ENCODE results near the gene COMMD9.

Gene COMMD9

DNA sequence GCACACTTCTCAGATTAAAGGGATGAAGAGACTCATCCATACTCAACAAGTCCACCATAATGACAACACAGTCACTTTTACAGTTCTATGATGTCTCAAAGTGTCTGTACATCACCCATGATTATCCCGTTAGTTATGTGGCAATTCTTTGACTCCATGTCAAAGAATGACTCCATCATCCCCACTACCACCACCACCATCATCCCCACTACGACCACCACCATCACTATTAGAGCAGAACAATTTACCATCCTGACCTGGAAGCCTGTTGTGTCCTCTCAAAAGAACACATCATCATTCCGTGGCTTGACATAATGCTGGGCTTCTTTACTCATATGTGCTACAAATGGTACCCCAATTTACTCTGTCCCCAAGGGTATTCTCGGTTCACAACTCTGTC lies 20.6 kb upstream of the COMMD9 start (continued):
- TF ChIP-seq, protein P1, sequence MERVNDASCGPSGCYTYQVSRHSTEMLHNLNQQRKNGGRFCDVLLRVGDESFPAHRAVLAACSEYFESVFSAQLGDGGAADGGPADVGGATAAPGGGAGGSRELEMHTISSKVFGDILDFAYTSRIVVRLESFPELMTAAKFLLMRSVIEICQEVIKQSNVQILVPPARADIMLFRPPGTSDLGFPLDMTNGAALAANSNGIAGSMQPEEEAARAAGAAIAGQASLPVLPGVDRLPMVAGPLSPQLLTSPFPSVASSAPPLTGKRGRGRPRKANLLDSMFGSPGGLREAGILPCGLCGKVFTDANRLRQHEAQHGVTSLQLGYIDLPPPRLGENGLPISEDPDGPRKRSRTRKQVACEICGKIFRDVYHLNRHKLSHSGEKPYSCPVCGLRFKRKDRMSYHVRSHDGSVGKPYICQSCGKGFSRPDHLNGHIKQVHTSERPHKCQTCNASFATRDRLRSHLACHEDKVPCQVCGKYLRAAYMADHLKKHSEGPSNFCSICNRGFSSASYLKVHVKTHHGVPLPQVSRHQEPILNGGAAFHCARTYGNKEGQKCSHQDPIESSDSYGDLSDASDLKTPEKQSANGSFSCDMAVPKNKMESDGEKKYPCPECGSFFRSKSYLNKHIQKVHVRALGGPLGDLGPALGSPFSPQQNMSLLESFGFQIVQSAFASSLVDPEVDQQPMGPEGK (tag by site-specific recombination; IDR thresholded peaks at IDR 0.05), result no peak

DNA sequence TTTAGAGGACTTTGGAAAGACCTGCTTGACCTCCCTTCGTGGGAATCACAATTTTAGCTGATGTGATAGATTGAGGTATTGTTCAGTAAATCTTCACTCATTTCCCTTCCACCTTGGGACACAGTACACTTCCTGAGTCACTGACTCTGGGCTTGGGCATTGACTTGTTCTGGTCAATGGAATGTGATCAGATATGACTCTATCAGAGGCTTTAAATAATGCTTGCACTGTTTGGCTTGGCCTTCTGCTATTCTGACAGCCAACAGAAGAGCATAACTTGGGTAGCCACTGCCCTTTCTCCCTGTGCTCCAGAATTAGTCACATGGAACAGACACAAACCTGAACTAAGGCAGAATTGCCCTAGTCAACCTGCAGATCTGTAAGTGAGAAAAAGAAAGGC lies 19.4 kb upstream of the COMMD9 start:
- Histone ChIP-seq H3K4me1 (ENCODE audit: control insufficient read depth, insufficient read depth, low read length) (no peaks in the 10 kb centered on the region), H3K4me3 (ENCODE audit: low read depth, low read length) (no peak overlapping the region), H3K36me3 (ENCODE audit: control insufficient read depth in 2 of 2, insufficient read depth in 1 of 2, low read length in 2 of 2) (no peaks in the 10 kb centered on the region), H3K9me3 (ENCODE audit: control insufficient read depth, insufficient read depth, low read depth, low read length) (no peaks in the 10 kb centered on the region), H3K27ac (ENCODE audit: extremely low read depth, low read depth, low read length) (no peak overlapping the region)
- POLR2A ChIA-PET, result no interaction called here
- CTCF ChIA-PET, result interaction anchor here (0.6 to 1.4 kb wide), 2 partner anchors 16 to 208 kb away, joined by 3 read pairs; no protein-coding TSS in a partner anchor
- TF ChIP-seq ZNF302 (tag by site-specific recombination; IDR thresholded peaks at IDR 0.05; ENCODE audit: low read depth) (no peak), KLF10 (tag by site-specific recombination; IDR thresholded peaks at IDR 0.05) (no peak), ZNF404 (tag by site-specific recombination; IDR thresholded peaks at IDR 0.05) (no peak), ZFP41 (tag by site-specific recombination; IDR thresholded peaks at IDR 0.05; ENCODE audit: borderline replicate concordance) (no peak), ZBTB20 (tag by site-specific recombination; IDR thresholded peaks at IDR 0.05) (no peak), ZNF830 (tag by site-specific recombination; IDR thresholded peaks at IDR 0.05; ENCODE audit: low read depth) (no peak), GLI4 (tag by site-specific recombination; IDR thresholded peaks at IDR 0.05) (no peak), WT1 (tag by site-specific recombination; IDR thresholded peaks at IDR 0.05) (no peak), ZNF433 (tag by site-specific recombination; IDR thresholded peaks at IDR 0.05; ENCODE audit: low read depth) (no peak), ZNF561 (tag by site-specific recombination; IDR thresholded peaks at IDR 0.05; ENCODE audit: borderline replicate concordance) (no peak), ZNF37A (tag by site-specific recombination; IDR thresholded peaks at IDR 0.05) (no peak), SP3 (tag by site-specific recombination; IDR thresholded peaks at IDR 0.05) (no peak), ZNF335 (tag by site-specific recombination; conservative IDR thresholded peaks at IDR 0.05) (no peak), ZNF596 (tag by site-specific recombination; IDR thresholded peaks at IDR 0.05) (no peak), ZNF530 (tag by site-specific recombination; IDR thresholded peaks at IDR 0.05; ENCODE audit: low read depth) (no peak)
- TF ChIP-seq, protein P2, sequence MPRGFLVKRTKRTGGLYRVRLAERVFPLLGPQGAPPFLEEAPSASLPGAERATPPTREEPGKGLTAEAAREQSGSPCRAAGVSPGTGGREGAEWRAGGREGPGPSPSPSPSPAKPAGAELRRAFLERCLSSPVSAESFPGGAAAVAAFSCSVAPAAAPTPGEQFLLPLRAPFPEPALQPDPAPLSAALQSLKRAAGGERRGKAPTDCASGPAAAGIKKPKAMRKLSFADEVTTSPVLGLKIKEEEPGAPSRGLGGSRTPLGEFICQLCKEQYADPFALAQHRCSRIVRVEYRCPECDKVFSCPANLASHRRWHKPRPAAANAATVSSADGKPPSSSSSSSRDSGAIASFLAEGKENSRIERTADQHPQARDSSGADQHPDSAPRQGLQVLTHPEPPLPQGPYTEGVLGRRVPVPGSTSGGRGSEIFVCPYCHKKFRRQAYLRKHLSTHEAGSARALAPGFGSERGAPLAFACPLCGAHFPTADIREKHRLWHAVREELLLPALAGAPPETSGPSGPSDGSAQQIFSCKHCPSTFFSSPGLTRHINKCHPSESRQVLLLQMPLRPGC (tag by site-specific recombination; IDR thresholded peaks at IDR 0.05), result no peak
- TF ChIP-seq, protein P3, sequence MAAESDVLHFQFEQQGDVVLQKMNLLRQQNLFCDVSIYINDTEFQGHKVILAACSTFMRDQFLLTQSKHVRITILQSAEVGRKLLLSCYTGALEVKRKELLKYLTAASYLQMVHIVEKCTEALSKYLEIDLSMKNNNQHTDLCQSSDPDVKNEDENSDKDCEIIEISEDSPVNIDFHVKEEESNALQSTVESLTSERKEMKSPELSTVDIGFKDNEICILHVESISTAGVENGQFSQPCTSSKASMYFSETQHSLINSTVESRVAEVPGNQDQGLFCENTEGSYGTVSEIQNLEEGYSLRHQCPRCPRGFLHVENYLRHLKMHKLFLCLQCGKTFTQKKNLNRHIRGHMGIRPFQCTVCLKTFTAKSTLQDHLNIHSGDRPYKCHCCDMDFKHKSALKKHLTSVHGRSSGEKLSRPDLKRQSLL (tag by site-specific recombination; IDR thresholded peaks at IDR 0.05), result no peak

DNA sequence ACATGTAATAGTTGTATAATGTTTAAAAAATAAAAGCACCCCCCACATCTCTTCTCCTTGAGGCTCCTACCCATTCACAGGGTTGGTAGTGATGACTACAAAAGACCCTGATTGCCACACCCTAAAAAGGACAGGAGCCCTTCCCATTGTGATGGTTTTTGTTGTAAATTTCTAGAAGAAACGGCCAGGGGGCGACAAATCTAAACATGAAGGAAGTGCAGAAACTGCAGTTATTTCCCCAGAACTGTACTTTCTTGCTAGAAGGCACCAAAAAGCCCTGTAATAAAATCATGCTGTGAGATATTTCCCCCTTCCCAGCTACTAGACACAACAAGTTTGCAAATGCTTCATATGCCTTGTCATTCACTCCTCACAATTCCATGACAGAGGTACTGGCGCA lies 17.7 kb upstream of the COMMD9 start:
- POLR2A ChIA-PET, result no interaction called here
- no peak overlapping the region for H3K4me3 ChIP-seq (ENCODE audit: low read depth, low read length)
- CTCF ChIA-PET, result interaction anchor here (0.7 to 0.8 kb wide), 2 partner anchors 10 to 17 kb away, joined by 3 read pairs; partner anchors contain the start of gene PRR5L
- H3K4me1 ChIP-seq (ENCODE audit: control insufficient read depth, insufficient read depth, low read length), result no peaks in the 10 kb centered on the region
- H3K9me3 ChIP-seq (ENCODE audit: control insufficient read depth, insufficient read depth, low read depth, low read length), result no peaks in the 10 kb centered on the region
- H3K36me3 ChIP-seq (ENCODE audit: control insufficient read depth in 2 of 2, insufficient read depth in 1 of 2, low read length in 2 of 2), result no peaks in the 10 kb centered on the region
- H3K27ac ChIP-seq (ENCODE audit: extremely low read depth, low read depth, low read length), result no peak overlapping the region
- TF ChIP-seq, protein P4, sequence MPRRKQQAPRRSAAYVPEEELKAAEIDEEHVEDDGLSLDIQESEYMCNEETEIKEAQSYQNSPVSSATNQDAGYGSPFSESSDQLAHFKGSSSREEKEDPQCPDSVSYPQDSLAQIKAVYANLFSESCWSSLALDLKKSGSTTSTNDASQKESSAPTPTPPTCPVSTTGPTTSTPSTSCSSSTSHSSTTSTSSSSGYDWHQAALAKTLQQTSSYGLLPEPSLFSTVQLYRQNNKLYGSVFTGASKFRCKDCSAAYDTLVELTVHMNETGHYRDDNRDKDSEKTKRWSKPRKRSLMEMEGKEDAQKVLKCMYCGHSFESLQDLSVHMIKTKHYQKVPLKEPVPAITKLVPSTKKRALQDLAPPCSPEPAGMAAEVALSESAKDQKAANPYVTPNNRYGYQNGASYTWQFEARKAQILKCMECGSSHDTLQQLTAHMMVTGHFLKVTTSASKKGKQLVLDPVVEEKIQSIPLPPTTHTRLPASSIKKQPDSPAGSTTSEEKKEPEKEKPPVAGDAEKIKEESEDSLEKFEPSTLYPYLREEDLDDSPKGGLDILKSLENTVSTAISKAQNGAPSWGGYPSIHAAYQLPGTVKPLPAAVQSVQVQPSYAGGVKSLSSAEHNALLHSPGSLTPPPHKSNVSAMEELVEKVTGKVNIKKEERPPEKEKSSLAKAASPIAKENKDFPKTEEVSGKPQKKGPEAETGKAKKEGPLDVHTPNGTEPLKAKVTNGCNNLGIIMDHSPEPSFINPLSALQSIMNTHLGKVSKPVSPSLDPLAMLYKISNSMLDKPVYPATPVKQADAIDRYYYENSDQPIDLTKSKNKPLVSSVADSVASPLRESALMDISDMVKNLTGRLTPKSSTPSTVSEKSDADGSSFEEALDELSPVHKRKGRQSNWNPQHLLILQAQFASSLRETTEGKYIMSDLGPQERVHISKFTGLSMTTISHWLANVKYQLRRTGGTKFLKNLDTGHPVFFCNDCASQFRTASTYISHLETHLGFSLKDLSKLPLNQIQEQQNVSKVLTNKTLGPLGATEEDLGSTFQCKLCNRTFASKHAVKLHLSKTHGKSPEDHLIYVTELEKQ (tag by site-specific recombination; IDR thresholded peaks at IDR 0.05; ENCODE audit: borderline replicate concordance), result no peak
- no peak for TF ChIP-seq ZIC2 (tag by site-specific recombination; IDR thresholded peaks at IDR 0.05)
